MM.1S (cell line): ENCODE results near the gene MRPL27.
"Not testable (repeated sequence)": the region's sequence is repeated elsewhere in the genome, so short reads cannot be mapped to it uniquely, and the experiment has no call there.

Experiments used
- CTCF ChIP-seq: fragments of 300-600 bp; sonication (generic); IDR thresholded peaks from 2 replicates; pipeline ENCODE4 v1.5.1; 2016; ENCODE audit warnings: antibody characterized with exemption, low read length, mixed read lengths
- EZH2 ChIP-seq: fragments of 300-600 bp; sonication (generic); optimal IDR thresholded peaks from 2 replicates; pipeline ENCODE3; 2017; ENCODE audit warnings: low read depth, mild to moderate bottlenecking, antibody characterized with exemption, low read length, mixed read lengths

GRCh38 chr17:50405351-50405750 lies 32.4 kb upstream of the MRPL27 start:
- not testable (repeated sequence) for TF ChIP-seq CTCF, EZH2
